ENCODE data around the gene ARFGAP1.

Gene ARFGAP1

DNA sequence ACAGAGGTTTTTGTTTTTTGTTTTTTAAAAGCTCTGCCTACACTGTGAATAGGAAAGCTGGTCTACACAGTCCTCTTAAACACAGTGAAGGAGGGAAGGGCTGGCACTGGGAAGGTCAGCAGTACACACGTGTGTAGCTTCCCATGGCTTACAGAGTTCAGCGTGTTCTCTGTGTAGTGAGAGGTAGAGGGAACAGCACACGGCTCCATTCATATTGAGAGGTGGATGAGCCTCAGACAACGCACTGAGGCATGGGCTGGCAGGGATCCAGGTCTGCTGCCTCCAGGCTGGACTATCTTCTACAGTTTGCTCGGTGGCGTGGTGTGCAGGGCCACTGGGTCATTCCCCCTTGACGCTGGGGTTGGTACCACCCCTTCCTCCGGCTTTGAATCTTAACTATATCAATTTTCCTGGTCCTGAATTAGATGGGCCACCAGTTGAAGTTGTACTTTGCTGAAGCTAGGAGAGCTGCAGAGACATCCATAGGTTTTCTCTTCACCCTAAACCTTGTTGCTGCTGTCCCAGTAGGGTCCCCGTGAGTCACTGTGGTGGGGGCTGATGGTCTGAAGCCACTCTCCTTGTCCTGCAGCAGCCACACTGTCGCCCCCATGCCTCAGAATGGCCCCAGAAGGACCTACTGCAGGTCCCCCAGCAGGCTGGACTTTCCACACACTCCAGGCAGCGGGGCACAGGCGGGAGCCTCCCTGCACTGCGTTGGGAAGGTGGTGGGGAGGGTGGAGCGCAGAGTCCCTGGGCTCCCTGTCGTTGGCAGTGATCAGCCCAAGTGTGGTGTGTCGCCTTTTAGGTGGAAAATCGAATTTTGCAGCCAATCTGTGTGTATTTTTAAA, 2.0 kb downstream of the ARFGAP1 start:
- H3K4me1 ChIP-seq = peaks cover 51% of the 10 kb centered on the region
- H3K9ac ChIP-seq = peak overlapping the region; percentile 34; the same call in 1 of the 2 replicates
- peak overlapping the region; percentile 9; the same call in 1 of the 2 replicates for H3K27ac ChIP-seq
- H3K27me3 ChIP-seq = peaks cover 13% of the 10 kb centered on the region; the same call in 1 of the 2 replicates
- peaks cover 51% of the 10 kb centered on the region for H3K36me3 ChIP-seq
- H3K4me3 ChIP-seq = no peak overlapping the region
- peaks cover 52% of the 10 kb centered on the region for H4K20me1 ChIP-seq
- H3K4me2 ChIP-seq = peak overlapping the region; percentile 86
- TF ChIP-seq Cebpa-rat (IDR thresholded peaks at IDR 0.05) = no peak
- no peaks in the 10 kb centered on the region for H3K9me3 ChIP-seq

DNA sequence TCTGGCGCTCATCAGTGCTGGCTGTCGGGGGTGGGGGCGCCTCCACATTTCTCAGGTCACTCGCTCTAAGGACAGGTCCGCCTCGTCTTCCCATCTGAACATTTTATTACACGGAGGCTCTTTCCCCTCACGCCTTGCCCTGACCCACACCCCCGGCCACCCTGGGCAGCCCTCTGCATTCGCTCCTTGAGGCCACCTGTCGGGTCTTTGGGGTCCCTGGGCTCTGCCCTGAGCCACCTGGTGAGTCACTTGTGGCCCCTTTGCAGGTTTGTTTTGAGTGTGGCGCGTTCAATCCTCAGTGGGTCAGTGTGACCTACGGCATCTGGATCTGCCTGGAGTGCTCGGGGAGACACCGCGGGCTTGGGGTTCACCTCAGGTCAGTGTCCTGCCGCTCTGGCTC, 3.2 kb downstream of the ARFGAP1 start:
- Histone ChIP-seq H3K27me3 (peaks cover 12% of the 10 kb centered on the region; the same call in 1 of the 2 replicates), H3K4me3 (no peak overlapping the region), H3K4me2 (no peak overlapping the region), H3K4me1 (peaks cover 63% of the 10 kb centered on the region), H4K20me1 (peaks cover 52% of the 10 kb centered on the region), H3K36me3 (peaks cover 61% of the 10 kb centered on the region), H3K9me3 (no peaks in the 10 kb centered on the region), H3K27ac (no peak overlapping the region), H3K9ac (no peak overlapping the region)
- TF ChIP-seq Cebpa-rat (IDR thresholded peaks at IDR 0.05) = no peak

DNA sequence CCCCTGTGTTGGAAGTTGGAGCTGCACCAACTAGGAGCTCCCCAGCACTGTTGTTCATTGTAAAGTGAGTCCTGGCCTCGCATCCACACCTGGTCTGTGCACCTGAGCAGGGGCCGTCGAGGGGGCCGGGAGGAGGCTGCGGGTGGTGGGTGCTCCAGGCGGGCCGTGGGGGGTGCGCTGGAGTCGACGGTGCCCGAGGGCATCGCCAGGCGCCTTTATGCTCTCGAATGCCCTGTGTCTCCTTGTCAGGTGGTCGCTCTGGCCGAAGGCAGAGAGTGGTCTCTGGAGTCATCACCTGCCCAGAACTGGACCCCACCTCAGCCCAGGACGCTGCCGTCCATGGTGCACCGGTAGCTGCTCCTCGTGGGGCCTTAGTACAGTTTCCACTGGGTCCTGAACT, 4.3 kb downstream of the ARFGAP1 start:
- no peak overlapping the region for H3K4me3 ChIP-seq

DNA sequence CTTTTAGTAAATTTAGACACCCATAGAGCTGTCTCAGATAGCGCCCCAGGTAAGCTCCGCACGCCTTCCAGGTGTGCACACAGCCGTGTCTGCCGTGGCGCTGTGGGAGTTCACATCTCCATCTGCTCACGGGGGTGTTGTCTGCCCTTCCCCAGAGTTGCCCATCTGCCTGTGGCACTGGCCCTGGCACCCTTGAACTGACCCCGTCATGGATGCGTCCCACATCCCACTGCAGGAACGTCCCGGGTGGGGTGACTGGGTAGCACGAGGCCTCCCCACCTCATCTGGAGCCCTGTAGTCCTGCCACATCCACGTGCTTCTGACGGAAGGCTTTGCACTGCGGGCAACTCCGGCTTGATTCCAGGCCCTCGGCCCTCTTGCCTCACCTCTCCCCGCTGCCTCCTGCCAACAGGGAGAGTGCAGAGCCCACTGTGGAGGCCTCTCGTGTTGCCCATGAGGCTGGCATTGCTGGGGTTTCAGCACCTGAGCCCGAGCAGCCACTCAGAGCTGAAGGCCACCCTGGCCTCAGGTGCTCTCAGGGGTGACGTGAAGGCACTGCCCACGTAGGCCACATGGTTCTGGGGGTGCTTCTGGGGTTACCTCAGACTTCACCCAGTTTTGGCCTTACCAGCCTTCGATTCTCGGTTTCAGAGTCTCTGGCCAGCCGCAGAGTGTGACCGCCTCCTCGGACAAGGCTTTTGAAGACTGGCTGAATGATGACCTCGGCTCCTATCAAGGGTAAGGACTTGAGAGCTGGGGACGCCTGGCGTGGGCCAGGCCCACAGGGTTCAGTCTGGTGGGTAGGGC, 5.1 kb downstream of the ARFGAP1 start:
- Histone ChIP-seq H3K9me3 (no peaks in the 10 kb centered on the region), H3K9ac (no peak overlapping the region), H4K20me1 (peaks cover 59% of the 10 kb centered on the region), H3K27me3 (no peaks in the 10 kb centered on the region), H3K36me3 (peaks cover 75% of the 10 kb centered on the region), H3K27ac (peak overlapping the region; percentile 44), H3K4me1 (peaks cover 76% of the 10 kb centered on the region), H3K4me3 (no peak overlapping the region), H3K4me2 (peak overlapping the region; percentile 93)
- TF ChIP-seq Cebpa-rat (IDR thresholded peaks at IDR 0.05) = no peak

More for the DNA sequence above, 4.3 kb downstream of the ARFGAP1 start:
- Histone ChIP-seq H3K27ac (no peak overlapping the region), H3K9me3 (no peaks in the 10 kb centered on the region), H3K4me2 (no peak overlapping the region), H3K4me1 (peaks cover 71% of the 10 kb centered on the region), H3K9ac (no peak overlapping the region), H3K27me3 (peaks cover under 1% of the 10 kb centered on the region; the same call in 1 of the 2 replicates), H4K20me1 (peaks cover 57% of the 10 kb centered on the region), H3K36me3 (peaks cover 68% of the 10 kb centered on the region)
- TF ChIP-seq Cebpa-rat (IDR thresholded peaks at IDR 0.05) = no peak

DNA sequence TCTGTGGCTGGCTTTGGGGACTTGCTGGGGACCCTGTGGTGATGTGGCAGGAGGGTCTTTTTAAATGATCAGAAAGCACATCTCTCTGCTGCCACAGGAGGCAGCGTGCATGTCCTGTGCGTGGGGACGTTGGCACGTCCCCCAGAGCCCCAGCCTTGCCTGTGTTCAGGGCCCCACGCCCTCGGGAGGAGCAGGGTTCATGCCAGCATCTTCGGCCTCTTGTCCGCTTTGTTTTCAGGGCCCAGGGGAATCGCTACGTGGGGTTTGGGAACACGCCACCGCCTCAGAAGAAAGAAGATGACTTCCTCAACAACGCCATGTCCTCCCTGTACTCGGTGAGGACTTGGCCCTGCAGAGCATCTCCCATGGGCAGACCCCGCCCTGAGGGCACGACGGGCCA, 6.0 kb downstream of the ARFGAP1 start:
- Histone ChIP-seq H3K9ac (no peak overlapping the region), H3K4me2 (peak overlapping the region; percentile 93), H3K27me3 (no peaks in the 10 kb centered on the region), H3K4me3 (no peak overlapping the region), H3K9me3 (no peaks in the 10 kb centered on the region), H3K36me3 (peaks cover 85% of the 10 kb centered on the region), H3K4me1 (peaks cover 81% of the 10 kb centered on the region), H4K20me1 (peaks cover 52% of the 10 kb centered on the region), H3K27ac (peak overlapping the region; percentile 35; the same call in 1 of the 2 replicates)
- TF ChIP-seq Cebpa-rat (IDR thresholded peaks at IDR 0.05) = no peak

DNA sequence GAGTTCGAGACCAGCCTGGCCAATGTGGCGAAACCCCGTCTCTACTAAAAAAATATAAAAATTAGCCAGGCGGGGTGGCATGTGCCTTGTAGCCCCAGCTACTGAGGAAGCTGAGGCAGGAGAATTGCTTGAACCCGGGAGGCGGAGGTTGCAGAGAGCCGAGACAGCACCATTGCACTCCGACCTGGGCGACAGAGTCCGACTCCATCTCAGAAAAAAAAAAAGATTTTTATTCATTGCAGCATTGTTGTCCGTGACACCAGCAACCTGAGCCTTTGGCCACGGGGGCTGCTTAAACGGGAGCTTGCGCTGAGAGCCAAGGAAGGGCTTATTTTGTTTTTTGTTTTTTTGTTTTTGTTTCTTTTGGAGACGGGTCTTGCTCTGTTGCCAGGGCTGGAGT, 7.3 kb downstream of the ARFGAP1 start:
- H3K27ac ChIP-seq = peak overlapping the region; percentile 90
- H3K27me3 ChIP-seq = no peaks in the 10 kb centered on the region
- peak overlapping the region; percentile 57 for H3K9ac ChIP-seq
- H3K9me3 ChIP-seq = no peaks in the 10 kb centered on the region
- no peak for TF ChIP-seq Cebpa-rat (IDR thresholded peaks at IDR 0.05)
- peaks cover 40% of the 10 kb centered on the region for H4K20me1 ChIP-seq
- no peak overlapping the region for H3K4me3 ChIP-seq
- peaks cover 81% of the 10 kb centered on the region for H3K4me1 ChIP-seq
- H3K36me3 ChIP-seq = peaks cover 80% of the 10 kb centered on the region
- H3K4me2 ChIP-seq = peak overlapping the region; percentile 93

DNA sequence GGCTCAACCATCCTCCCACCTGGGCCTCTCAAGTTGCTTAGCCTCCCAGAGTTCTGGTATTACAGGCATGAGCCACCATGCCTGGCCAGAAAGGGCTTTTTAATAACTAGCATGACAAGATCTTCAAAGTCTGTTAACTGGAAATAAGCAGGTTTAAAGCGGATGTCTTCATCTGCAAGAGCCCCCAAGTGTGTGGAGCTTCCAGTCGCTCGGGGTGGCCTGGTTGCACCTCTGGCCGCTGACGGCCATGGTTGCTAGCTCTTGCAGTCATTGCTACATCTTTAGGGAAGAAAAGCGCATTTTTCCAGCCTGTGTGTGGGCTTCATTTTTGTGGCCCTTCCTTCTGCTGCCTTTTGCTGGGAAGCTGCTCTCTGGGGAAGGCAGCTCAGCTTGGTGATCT, 7.8 kb downstream of the ARFGAP1 start:
- Histone ChIP-seq H3K36me3 (peaks cover 75% of the 10 kb centered on the region), H3K4me1 (peaks cover 81% of the 10 kb centered on the region), H3K9ac (peak overlapping the region; percentile 57), H3K9me3 (no peaks in the 10 kb centered on the region), H3K27ac (peak overlapping the region; percentile 90), H3K27me3 (no peaks in the 10 kb centered on the region), H4K20me1 (peaks cover 36% of the 10 kb centered on the region), H3K4me3 (0 out of 2 replicates have a peak overlapping the region, but pooled peaks have one; percentile 29), H3K4me2 (peak overlapping the region; percentile 93)
- no peak for TF ChIP-seq Cebpa-rat (IDR thresholded peaks at IDR 0.05)

DNA sequence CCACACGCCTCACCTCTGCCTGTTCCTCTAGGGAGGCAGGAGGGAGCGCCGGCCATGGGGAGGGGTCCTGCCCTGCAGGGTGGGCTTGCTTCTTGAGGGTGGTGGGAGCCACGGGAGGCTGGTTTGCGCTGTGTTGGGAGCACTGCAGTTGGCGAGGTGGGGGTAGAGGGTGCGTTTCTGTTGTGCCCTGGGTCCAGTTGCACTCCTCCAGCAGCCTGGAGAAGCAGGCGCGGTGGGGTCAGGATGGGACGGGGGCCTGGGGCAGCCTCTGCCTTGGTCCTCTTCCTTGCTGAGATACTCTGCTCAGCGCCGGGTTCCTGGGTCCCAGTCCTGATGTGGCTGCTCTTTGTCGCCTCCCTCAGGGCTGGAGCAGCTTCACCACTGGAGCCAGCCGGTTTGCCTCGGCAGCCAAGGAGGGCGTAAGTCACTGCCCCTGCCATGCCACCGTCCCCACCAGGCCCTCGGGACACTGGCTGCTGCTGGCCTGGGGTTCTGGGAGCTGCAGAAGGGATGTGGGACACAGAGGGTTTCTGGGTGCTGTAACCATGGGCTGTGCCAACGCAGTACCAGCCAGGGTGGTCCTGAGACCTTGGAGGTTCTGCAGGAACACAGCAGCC, 8.4 kb downstream of the ARFGAP1 start:
- Histone ChIP-seq H4K20me1 (peaks cover 35% of the 10 kb centered on the region), H3K27ac (peak overlapping the region; percentile 90), H3K4me3 (peak overlapping the region; percentile 29; the same call in 1 of the 2 replicates), H3K27me3 (no peaks in the 10 kb centered on the region), H3K4me2 (peak overlapping the region; percentile 93), H3K4me1 (peaks cover 87% of the 10 kb centered on the region), H3K9ac (peak overlapping the region; percentile 69), H3K36me3 (peaks cover 75% of the 10 kb centered on the region), H3K9me3 (no peaks in the 10 kb centered on the region)
- no peak for TF ChIP-seq Cebpa-rat (IDR thresholded peaks at IDR 0.05)
